Parathyroid adenoma (tissue), 2 donors: ENCODE results near the gene MET.
"Not testable (repeated sequence)": the region's sequence is repeated elsewhere in the genome, so short reads cannot be mapped to it uniquely, and the experiment has no call there.

Experiments used
- H2AFZ ChIP-seq: fragments of 300-600 bp; sonication (generic); one replicate; pipeline ENCODE4 v1.7.0; 2017; ENCODE audit warnings: antibody characterized with exemption, mild to moderate bottlenecking
- H3K27ac ChIP-seq: fragments of 300-600 bp; sonication (generic); one replicate; pipeline ENCODE4 v1.7.0; 2017
- H3K27me3 ChIP-seq: fragments of 300-600 bp; sonication (generic); one replicate; pipeline ENCODE4 v1.7.0; 2017; ENCODE audit warnings: low read length; ENCODE audit not compliant: control insufficient read depth, insufficient read depth
- H3K36me3 ChIP-seq: fragments of 300-600 bp; sonication (generic); one replicate; pipeline ENCODE4 v1.7.0; 2017; ENCODE audit warnings: low read length; ENCODE audit not compliant: control insufficient read depth, insufficient read depth
- H3K4me1 ChIP-seq: fragments of 300-600 bp; sonication (generic); one replicate; pipeline ENCODE4 v1.7.0; 2017; ENCODE audit warnings: control low read depth
- H3K4me2 ChIP-seq: fragments of 300-600 bp; sonication (generic); one replicate; pipeline ENCODE4 v1.7.0; 2017; ENCODE audit warnings: low read length
- H3K4me3 ChIP-seq: fragments of 300-600 bp; sonication (generic); one replicate; pipeline ENCODE4 v1.7.0; 2017; ENCODE audit warnings: low read depth, low read length
- H3K79me2 ChIP-seq: fragments of 300-600 bp; sonication (generic); one replicate; pipeline ENCODE4 v1.7.0; 2017; ENCODE audit warnings: control low read depth
- H3K9ac ChIP-seq: fragments of 300-600 bp; sonication (generic); one replicate; pipeline ENCODE4 v1.7.0; 2017; ENCODE audit warnings: mild to moderate bottlenecking
- H3K9me3 ChIP-seq: fragments of 300-600 bp; sonication (generic); one replicate; pipeline ENCODE4 v1.7.0; 2017; ENCODE audit warnings: low read length; ENCODE audit not compliant: control insufficient read depth
- CTCF ChIP-seq: fragments of 300-600 bp; sonication (generic); IDR thresholded peaks from one replicate; pipeline ENCODE4 v1.7.0; 2017; ENCODE audit warnings: antibody characterized with exemption, mild to moderate bottlenecking
- donor health status: primary hyperparathyroidism.

The MET gene

GRCh38 chr7:116715077-116715476, 43.1 kb downstream of the MET start:
- Histone ChIP-seq H3K36me3 (no peaks in the 10 kb centered on the region), H3K4me3 (no peak overlapping the region), H3K79me2 (no peaks in the 10 kb centered on the region), H2AFZ (no peak overlapping the region), H3K4me1 (no peaks in the 10 kb centered on the region), H3K27ac (no peak overlapping the region), H3K9ac (no peak overlapping the region), H3K27me3 (no peaks in the 10 kb centered on the region), H3K9me3 (no peaks in the 10 kb centered on the region), H3K4me2 (no peak overlapping the region)
- TF ChIP-seq CTCF, result no peak

- TF ChIP-seq CTCF, result no peak
- no peaks in the 10 kb centered on the region for H3K79me2 ChIP-seq
- H3K4me1 ChIP-seq, result no peaks in the 10 kb centered on the region
- H3K27ac ChIP-seq, result no peak overlapping the region
- H3K4me2 ChIP-seq, result no peak overlapping the region
- no peaks in the 10 kb centered on the region for H3K9me3 ChIP-seq
- no peak overlapping the region for H3K9ac ChIP-seq
- no peak overlapping the region for H3K4me3 ChIP-seq
- H3K27me3 ChIP-seq, result no peaks in the 10 kb centered on the region
- no peak overlapping the region for H2AFZ ChIP-seq
- no peaks in the 10 kb centered on the region for H3K36me3 ChIP-seq
These were observed 45.1 kb downstream of the MET start for GRCh38 chr7:116717137-116717536.

- not testable (repeated sequence) for H2AFZ ChIP-seq, H3K27me3 ChIP-seq, H3K27ac ChIP-seq, H3K36me3 ChIP-seq, H3K4me2 ChIP-seq, H3K9ac ChIP-seq, H3K4me1 ChIP-seq, H3K9me3 ChIP-seq, H3K4me3 ChIP-seq, H3K79me2 ChIP-seq
These were observed 52.0 kb downstream of the MET start for GRCh38 chr7:116723959-116724529.

GRCh38 chr7:116724560-116725231, 52.7 kb downstream of the MET start:
- H2AFZ ChIP-seq, result no peak overlapping the region
- TF ChIP-seq CTCF, result no peak
- no peak overlapping the region for H3K4me2 ChIP-seq
- H3K79me2 ChIP-seq, result no peaks in the 10 kb centered on the region
- H3K4me3 ChIP-seq, result no peak overlapping the region
- H3K4me1 ChIP-seq, result no peaks in the 10 kb centered on the region
- no peaks in the 10 kb centered on the region for H3K27me3 ChIP-seq
- no peak overlapping the region for H3K9ac ChIP-seq
- H3K36me3 ChIP-seq, result no peaks in the 10 kb centered on the region
- no peak overlapping the region for H3K27ac ChIP-seq
- no peaks in the 10 kb centered on the region for H3K9me3 ChIP-seq

GRCh38 chr7:116726149-116726548, 54.2 kb downstream of the MET start:
- Histone ChIP-seq H3K27ac (no peak overlapping the region), H3K9ac (no peak overlapping the region), H3K9me3 (no peaks in the 10 kb centered on the region), H3K36me3 (no peaks in the 10 kb centered on the region), H2AFZ (no peak overlapping the region), H3K4me3 (no peak overlapping the region), H3K79me2 (no peaks in the 10 kb centered on the region), H3K4me2 (no peak overlapping the region), H3K4me1 (no peaks in the 10 kb centered on the region), H3K27me3 (no peaks in the 10 kb centered on the region)
- no peak for TF ChIP-seq CTCF
